ENCODE results near the gene LIMK1.

Gene LIMK1

GRCh38 chr7:74082770-74083116 is 861 bp upstream of the LIMK1 start:
- peak overlapping the region; percentile 75 for H3K27ac ChIP-seq (ENCODE audit: low read length)
- DNase-seq, result no peak
- H3K4me1 ChIP-seq (ENCODE audit: insufficient read depth, low read length), result peaks cover 21% of the 10 kb centered on the region
- H3K9me3 ChIP-seq (ENCODE audit: insufficient read depth, low read length, severe bottlenecking), result no peaks in the 10 kb centered on the region
- no peak for ATAC-seq (ENCODE audit: insufficient read depth, low read depth)
- peaks cover 5% of the 10 kb centered on the region for H3K36me3 ChIP-seq (ENCODE audit: insufficient read depth, low read length)
- H3K4me2 ChIP-seq (ENCODE audit: insufficient read depth, low read length), result peak overlapping the region; percentile 90
- no peaks in the 10 kb centered on the region for H3K27me3 ChIP-seq (ENCODE audit: insufficient read depth, low read length, poor library complexity)
- peak overlapping the region; percentile 86 for H2AFZ ChIP-seq (ENCODE audit: low read depth, low read length)
- H3K4me3 ChIP-seq (ENCODE audit: low read depth in 1 of 2, low read length in 2 of 2), result peak overlapping the region in 1 of 2 experiments; percentile 62; a peak in 3 of 4 replicates
- peak overlapping the region; percentile 69 for H3K9ac ChIP-seq (ENCODE audit: low read depth, low read length)
- no peak for TF ChIP-seq EZH2 (IDR thresholded peaks at IDR 0.05; ENCODE audit: borderline replicate concordance, low read depth, low read length, severe bottlenecking)
- no peak for TF ChIP-seq CTCF (IDR thresholded peaks at IDR 0.05; ENCODE audit: borderline replicate concordance, extremely low read depth, low read length, poor library complexity, severe bottlenecking)
- H4K20me1 ChIP-seq (ENCODE audit: insufficient read depth, low read length), result no peaks in the 10 kb centered on the region
- H3K79me2 ChIP-seq (ENCODE audit: insufficient read depth, low read length), result peaks cover 9% of the 10 kb centered on the region; the same call in 1 of the 2 replicates

DNA sequence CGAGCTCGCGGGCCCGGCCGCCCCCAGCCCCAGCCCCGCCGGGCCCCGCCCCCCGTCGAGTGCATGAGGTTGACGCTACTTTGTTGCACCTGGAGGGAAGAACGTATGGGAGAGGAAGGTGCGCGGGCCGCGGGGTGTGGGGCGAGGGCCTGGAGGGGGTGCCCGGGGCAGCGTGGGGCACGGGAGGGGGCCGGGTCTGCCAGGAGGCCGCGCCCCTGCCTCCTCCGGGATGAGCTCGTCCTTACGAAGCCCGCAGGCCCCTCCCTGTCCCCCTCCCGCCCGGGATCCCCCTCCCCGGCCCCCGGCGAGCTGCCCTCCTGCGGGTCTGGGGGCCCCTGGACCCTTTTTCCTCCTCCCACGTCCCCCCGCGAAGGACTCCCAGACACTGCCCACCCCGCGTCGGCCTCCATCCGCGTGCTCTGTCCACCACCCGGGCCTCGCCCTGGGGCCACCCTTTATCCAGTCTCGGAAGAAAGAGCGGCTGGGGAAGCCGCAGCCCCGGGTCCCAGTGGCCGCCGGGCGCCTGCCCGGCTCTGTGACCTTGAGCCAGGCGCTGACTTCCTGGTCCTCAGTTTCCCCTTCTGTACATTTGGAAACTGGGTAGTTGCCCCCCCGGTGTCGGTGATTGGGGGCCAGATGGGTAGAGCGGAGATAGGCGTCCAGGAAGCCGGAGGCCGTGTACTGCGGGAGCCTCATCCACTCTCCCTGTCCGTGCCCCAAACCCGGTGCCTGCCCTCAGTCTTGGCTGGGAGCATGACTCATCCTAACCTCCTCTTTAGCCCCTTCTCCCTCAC is 521 bp downstream of the LIMK1 start:
- Histone ChIP-seq H3K27ac (ENCODE audit: low read length) (peak overlapping the region; percentile 33; the same call in 1 of the 2 replicates), H3K9ac (ENCODE audit: low read depth, low read length) (peak overlapping the region; percentile 67), H2AFZ (ENCODE audit: low read depth, low read length) (peak overlapping the region; percentile 60), H3K4me1 (ENCODE audit: insufficient read depth, low read length) (peaks cover 21% of the 10 kb centered on the region), H3K4me2 (ENCODE audit: insufficient read depth, low read length) (peak overlapping the region; percentile 92), H3K9me3 (ENCODE audit: insufficient read depth, low read length, severe bottlenecking) (no peaks in the 10 kb centered on the region), H3K79me2 (ENCODE audit: insufficient read depth, low read length) (peaks cover 9% of the 10 kb centered on the region; the same call in 1 of the 2 replicates), H4K20me1 (ENCODE audit: insufficient read depth, low read length) (no peaks in the 10 kb centered on the region), H3K4me3 (ENCODE audit: low read depth in 1 of 2, low read length in 2 of 2) (peak overlapping the region; percentile 60 to 65; a peak in 3 of 4 replicates), H3K27me3 (ENCODE audit: insufficient read depth, low read length, poor library complexity) (no peaks in the 10 kb centered on the region), H3K36me3 (ENCODE audit: insufficient read depth, low read length) (peaks cover 9% of the 10 kb centered on the region)
- DNase-seq, result peak; percentile 32
- peak; percentile 60 for ATAC-seq (ENCODE audit: insufficient read depth, low read depth)
- TF ChIP-seq CTCF (IDR thresholded peaks at IDR 0.05; ENCODE audit: borderline replicate concordance, extremely low read depth, low read length, poor library complexity, severe bottlenecking) (no peak), EZH2 (IDR thresholded peaks at IDR 0.05; ENCODE audit: borderline replicate concordance, low read depth, low read length, severe bottlenecking) (no peak)

GRCh38 chr7:74084722-74085578 is 1.3 kb downstream of the LIMK1 start:
- Histone ChIP-seq H3K36me3 (ENCODE audit: insufficient read depth, low read length) (peaks cover 9% of the 10 kb centered on the region), H3K4me3 (ENCODE audit: low read depth in 1 of 2, low read length in 2 of 2) (peak overlapping the region in 1 of 2 experiments; percentile 65; a peak in 2 of 4 replicates), H3K4me2 (ENCODE audit: insufficient read depth, low read length) (peak overlapping the region; percentile 92), H3K9me3 (ENCODE audit: insufficient read depth, low read length, severe bottlenecking) (no peaks in the 10 kb centered on the region), H3K9ac (ENCODE audit: low read depth, low read length) (peak overlapping the region; percentile 67), H3K79me2 (ENCODE audit: insufficient read depth, low read length) (peaks cover 9% of the 10 kb centered on the region; the same call in 1 of the 2 replicates), H3K27ac (ENCODE audit: low read length) (0 out of 2 replicates have a peak overlapping the region, but pooled peaks have one; percentile 50), H4K20me1 (ENCODE audit: insufficient read depth, low read length) (no peaks in the 10 kb centered on the region), H3K4me1 (ENCODE audit: insufficient read depth, low read length) (peaks cover 21% of the 10 kb centered on the region), H3K27me3 (ENCODE audit: insufficient read depth, low read length, poor library complexity) (no peaks in the 10 kb centered on the region), H2AFZ (ENCODE audit: low read depth, low read length) (peak overlapping the region; percentile 60; the same call in 1 of the 2 replicates)
- DNase-seq, result no peak
- ATAC-seq (ENCODE audit: insufficient read depth, low read depth), result no peak
- no peak for TF ChIP-seq EZH2 (IDR thresholded peaks at IDR 0.05; ENCODE audit: borderline replicate concordance, low read depth, low read length, severe bottlenecking)
- no peak for TF ChIP-seq CTCF (IDR thresholded peaks at IDR 0.05; ENCODE audit: borderline replicate concordance, extremely low read depth, low read length, poor library complexity, severe bottlenecking)

Measured in DND-41 (cell line).